Astrocyte of the cerebellum (primary cell): ENCODE results near the gene CCDC92.

ENCODE experiments used
- DNase-seq: peaks from one replicate; pipeline ENCODE4 v3.0.0-alpha.2; 2011; ENCODE audit warnings: low read depth
- H3K4me3 ChIP-seq: 2 replicates; pipeline ENCODE4 v1.5.1; 2011; ENCODE audit warnings: mild to moderate bottlenecking, low read depth, low read length, moderate library complexity
- in situ Hi-C: cut with HindIII; loops from 2 replicates; pipeline ENCODE4 v1.10.0; 2017; ENCODE audit warnings: low sequenced_read_pairs
- TF ChIP-seq, protein P1 (sequence below): IDR thresholded peaks from 2 replicates; pipeline ENCODE4 v1.5.1; 2012; ENCODE audit warnings: low read length, low read depth, moderate library complexity, mild to moderate bottlenecking; ENCODE audit errors: missing control alignments

The CCDC92 gene

DNA sequence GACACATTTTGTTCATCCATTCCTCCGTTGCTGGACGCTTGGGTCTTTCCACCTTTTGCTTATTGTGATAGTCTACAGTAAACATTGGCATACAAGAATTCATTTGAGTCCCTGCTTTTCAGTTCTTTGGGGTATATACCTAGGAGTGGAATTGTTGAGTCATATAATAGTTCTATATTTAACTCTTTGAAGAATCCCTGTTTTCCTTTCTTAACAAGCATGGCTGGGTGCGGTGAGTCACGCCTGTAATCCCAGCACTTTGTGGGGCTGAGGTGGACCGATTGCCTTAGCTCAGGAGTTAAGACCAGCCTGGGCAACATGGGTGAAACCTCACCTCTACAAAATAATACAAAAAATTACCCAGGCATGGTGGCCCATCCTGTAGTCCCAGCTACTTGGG is 75.4 kb downstream of the CCDC92 start:
- peak; percentile 59 for DNase-seq
- in situ Hi-C loops: no loop called here
- H3K4me3 ChIP-seq: no peak overlapping the region
- TF ChIP-seq, protein P1, sequence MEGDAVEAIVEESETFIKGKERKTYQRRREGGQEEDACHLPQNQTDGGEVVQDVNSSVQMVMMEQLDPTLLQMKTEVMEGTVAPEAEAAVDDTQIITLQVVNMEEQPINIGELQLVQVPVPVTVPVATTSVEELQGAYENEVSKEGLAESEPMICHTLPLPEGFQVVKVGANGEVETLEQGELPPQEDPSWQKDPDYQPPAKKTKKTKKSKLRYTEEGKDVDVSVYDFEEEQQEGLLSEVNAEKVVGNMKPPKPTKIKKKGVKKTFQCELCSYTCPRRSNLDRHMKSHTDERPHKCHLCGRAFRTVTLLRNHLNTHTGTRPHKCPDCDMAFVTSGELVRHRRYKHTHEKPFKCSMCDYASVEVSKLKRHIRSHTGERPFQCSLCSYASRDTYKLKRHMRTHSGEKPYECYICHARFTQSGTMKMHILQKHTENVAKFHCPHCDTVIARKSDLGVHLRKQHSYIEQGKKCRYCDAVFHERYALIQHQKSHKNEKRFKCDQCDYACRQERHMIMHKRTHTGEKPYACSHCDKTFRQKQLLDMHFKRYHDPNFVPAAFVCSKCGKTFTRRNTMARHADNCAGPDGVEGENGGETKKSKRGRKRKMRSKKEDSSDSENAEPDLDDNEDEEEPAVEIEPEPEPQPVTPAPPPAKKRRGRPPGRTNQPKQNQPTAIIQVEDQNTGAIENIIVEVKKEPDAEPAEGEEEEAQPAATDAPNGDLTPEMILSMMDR: no peak

DNA sequence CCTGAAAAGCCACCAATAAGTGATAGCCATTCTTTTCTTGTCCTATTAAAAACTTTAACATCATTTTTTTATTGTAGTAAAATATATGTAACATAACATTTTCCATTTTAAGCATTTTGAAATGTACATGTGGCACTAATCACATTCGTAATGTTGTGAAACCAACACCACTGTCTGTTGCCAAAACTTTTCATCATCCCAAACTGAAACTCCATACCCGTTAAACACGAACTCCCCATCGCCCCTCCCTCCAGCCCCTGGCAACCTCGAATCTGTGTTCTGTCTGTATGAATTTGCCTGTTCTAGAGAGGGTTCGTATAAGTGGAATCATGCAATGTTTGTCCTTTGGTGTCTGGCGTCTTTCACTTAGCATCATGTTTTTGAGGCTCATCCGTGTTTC is 75.9 kb downstream of the CCDC92 start:
- TF ChIP-seq, protein P1: no peak
- no peak for DNase-seq
- in situ Hi-C loops: no loop called here
- H3K4me3 ChIP-seq: no peak overlapping the region

DNA sequence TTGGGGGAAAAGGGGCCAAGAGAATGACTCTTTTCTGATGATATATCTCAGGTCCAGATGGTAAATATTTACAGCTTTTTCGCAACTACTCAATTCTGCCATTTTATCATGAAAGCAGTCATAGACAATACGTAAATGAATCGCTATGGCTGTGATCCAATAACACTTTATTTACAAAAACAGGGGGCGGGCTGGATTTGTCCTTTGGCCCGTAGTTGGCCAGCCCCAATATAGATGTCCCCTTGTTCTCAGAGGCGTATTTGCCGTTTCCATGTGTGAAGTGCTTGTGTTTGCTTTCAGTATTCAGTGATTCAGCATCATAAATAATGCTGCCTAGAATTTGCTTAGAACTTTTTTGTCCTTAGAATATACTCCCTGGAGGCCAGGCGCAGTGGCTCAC is 77.2 kb downstream of the CCDC92 start:
- TF ChIP-seq, protein P1: no peak
- H3K4me3 ChIP-seq: no peak overlapping the region
- in situ Hi-C loops: no loop called here
- no peak for DNase-seq

DNA sequence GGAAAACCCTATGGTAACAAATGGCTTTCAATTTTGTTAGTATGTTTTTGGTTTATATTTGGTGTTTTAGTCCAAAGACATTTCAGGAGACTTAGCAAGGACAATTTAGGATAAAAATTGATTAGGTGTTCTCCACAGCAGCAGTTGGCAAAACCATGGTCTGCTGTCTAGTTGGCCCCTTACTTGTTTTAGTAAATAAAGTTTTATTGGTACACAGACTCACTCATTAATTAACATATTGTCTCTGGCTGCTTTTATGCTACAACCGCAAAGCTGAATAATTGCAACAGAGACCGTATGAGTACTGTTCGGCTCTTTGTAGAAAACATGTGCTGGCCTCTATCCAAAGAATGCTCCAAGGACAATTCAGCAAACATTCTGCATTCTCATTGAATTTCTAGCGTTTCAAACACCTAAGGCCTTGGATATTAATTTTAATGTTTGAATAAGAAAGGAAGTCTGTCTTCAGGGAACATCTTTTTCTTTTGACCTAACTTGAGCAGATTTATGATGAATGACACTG is 77.7 kb downstream of the CCDC92 start:
- no peak overlapping the region for H3K4me3 ChIP-seq
- in situ Hi-C loops: no loop called here
- no peak for DNase-seq
- TF ChIP-seq, protein P1: no peak

DNA sequence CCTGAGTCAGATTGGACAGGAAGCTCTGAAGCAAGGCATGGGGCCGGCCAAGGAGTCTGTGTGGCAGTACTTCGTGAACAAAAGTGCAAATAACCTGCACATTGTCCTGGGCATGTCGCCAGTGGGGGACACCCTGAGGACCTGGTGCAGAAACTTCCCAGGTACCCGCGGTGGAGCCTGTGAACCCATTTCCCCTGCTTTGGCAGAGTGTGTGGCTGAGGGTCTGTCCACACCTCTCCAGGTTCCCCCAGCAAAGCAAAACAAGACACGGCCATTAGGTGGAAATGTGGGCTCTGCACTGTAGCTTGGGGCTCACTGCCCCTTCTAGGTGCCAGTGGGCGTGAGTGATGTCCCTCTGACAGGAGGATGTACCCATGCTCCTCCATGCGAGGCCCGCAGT is 79.4 kb downstream of the CCDC92 start:
- no peak overlapping the region for H3K4me3 ChIP-seq
- TF ChIP-seq, protein P1: no peak
- in situ Hi-C loops: no loop called here
- DNase-seq: no peak

DNA sequence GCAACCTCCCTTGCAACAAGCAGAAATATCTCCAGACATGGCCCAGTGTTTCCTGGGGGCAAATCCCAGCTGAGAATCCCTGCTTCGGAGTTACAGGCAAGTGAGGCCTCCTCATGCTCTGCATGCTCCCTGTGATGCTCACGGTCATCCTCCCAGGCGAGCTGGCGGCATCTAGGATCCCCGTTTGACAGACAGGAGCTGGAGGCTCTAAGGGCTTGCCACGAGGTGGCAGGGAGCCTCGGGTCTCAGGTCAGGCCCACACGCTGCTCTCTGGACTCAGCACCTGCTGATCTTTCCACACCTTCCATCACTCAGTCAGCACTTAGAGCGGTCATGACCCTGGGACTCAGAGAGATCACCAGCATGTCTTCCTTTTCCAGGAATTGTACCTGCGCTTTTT is 79.8 kb downstream of the CCDC92 start:
- in situ Hi-C loops: no loop called here
- TF ChIP-seq, protein P1: no peak
- no peak for DNase-seq
- no peak overlapping the region for H3K4me3 ChIP-seq

DNA sequence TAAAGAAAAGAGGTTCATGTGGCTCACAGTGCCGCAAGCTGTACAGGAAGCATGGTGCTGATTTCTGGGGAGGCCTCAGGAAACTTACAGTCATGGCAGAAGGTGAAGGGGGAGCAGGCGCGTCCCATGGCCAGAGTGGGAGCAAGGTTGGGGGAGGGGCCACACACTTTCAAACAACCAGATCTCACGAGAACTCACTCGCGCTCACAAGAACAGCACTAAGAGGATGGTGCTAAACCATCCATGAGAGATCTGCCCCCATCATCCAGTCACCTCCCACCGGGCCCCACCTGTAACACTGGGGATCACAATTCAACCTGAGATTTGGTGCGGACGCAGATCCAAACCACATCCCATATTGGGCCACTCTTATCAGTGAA is 80.5 kb downstream of the CCDC92 start:
- in situ Hi-C loops: no loop called here
- H3K4me3 ChIP-seq: no peak overlapping the region
- TF ChIP-seq, protein P1: no peak
- DNase-seq: no peak
